Esophagus muscularis mucosa (tissue), 4 donors: ENCODE data around the gene CRKL.
"Not testable (repeated sequence)": the region's sequence is repeated elsewhere in the genome, so short reads cannot be mapped to it uniquely, and the experiment has no call there.

Experiments
- CTCF ChIP-seq, 3 experiments: fragments of 200-600 bp in 2 of 3; fragments of 450-650 bp in 1 of 3; sonication (generic) in 2 of 3; IDR thresholded peaks; one replicate each; pipeline ENCODE4 v1.5.1; 2017 to 2019; ENCODE audit warnings: antibody characterized with exemption in 3 of 3, mild to moderate bottlenecking in 2 of 3, moderate library complexity in 1 of 3
- EP300 ChIP-seq: sonication (generic); formaldehyde crosslinking; IDR thresholded peaks from one replicate; pipeline ENCODE4 v1.6.1; 2017; ENCODE audit warnings: antibody characterized with exemption
- POLR2A ChIP-seq: fragments of 450-650 bp; IDR thresholded peaks from one replicate; pipeline ENCODE4 v1.6.1; 2017; ENCODE audit warnings: antibody characterized with exemption, moderate library complexity, mild to moderate bottlenecking, low read depth
- POLR2AphosphoS5 ChIP-seq, 2 donors: sonication (generic); formaldehyde crosslinking; IDR thresholded peaks; one replicate each; pipeline ENCODE4 v1.6.1; 2017; ENCODE audit warnings: antibody characterized with exemption in 2 of 2

- TF ChIP-seq POLR2AphosphoS5 (IDR thresholded peaks at IDR 0.05); CTCF (IDR thresholded peaks at IDR 0.05); POLR2A; EP300: not testable (repeated sequence)
These were observed 17.8 kb downstream of the CRKL start for GRCh38 chr22:20935049-20935448.
